CD4-positive, alpha-beta memory T cell (primary cell): Measurements from ENCODE around the gene MDN1. TPM values are rescaled to one million over a fixed set of nuclear protein-coding genes. Genes with fewer than 3 reads are reported as not detected.

ENCODE experiments used
- CTCF ChIA-PET: fragments of 350-600 bp; sonication (Branson Sonifier 250); formaldehyde crosslinking; loops from one replicate; lab custom pipeline; 2021; ENCODE audit warnings: inconsistent platforms; ENCODE audit not compliant: partially characterized antibody; lab: Charles Lee
- POLR2A ChIA-PET: fragments of 350-600 bp; sonication (Branson Sonifier 250); formaldehyde crosslinking; loops from one replicate; lab custom pipeline; 2021; ENCODE audit not compliant: partially characterized antibody; lab: Charles Lee
- DNase-seq, 5 donors: peaks; one replicate each; pipeline versions ENCODE4 v3.0.0 to v3.0.0-alpha.2; 2020 to 2022; ENCODE audit warnings: mixed read lengths in 1 of 5
- H3K27ac ChIP-seq: one replicate; pipeline ENCODE4 v1.7.0; 2013; ENCODE audit warnings: low read depth, low read length
- H3K27me3 ChIP-seq: 2 replicates; pipeline ENCODE4 v1.7.0; 2013; ENCODE audit warnings: mild to moderate bottlenecking, low read length, moderate library complexity; ENCODE audit not compliant: insufficient read depth
- H3K36me3 ChIP-seq: 2 replicates; pipeline ENCODE4 v1.7.0; 2013; ENCODE audit warnings: mild to moderate bottlenecking, low read length, moderate library complexity; ENCODE audit not compliant: insufficient read depth
- H3K4me1 ChIP-seq: 2 replicates; pipeline ENCODE4 v1.7.0; 2013; ENCODE audit warnings: mild to moderate bottlenecking, low read length, moderate library complexity; ENCODE audit not compliant: insufficient read depth
- H3K4me3 ChIP-seq, 2 donors: one replicate each; pipeline ENCODE4 v1.7.0; 2013; ENCODE audit warnings: low read length in 2 of 2, mild to moderate bottlenecking in 1 of 2
- H3K9me3 ChIP-seq, 2 donors: one replicate each; pipeline ENCODE4 v1.7.0; 2013; ENCODE audit warnings: low read length in 2 of 2, control low read depth in 1 of 2; ENCODE audit not compliant: control insufficient read depth in 1 of 2
- H3K27ac Mint-ChIP-seq, 7 donors: one replicate each; pipeline ENCODE4 v1.8.0; 2020 to 2021; ENCODE audit warnings: mixed read lengths in 7 of 7, mild to moderate bottlenecking in 6 of 7, inconsistent platforms in 3 of 7, moderate library complexity in 3 of 7
- H3K27me3 Mint-ChIP-seq, 2 donors: one replicate each; pipeline ENCODE4 v1.8.0; 2020 to 2021; ENCODE audit warnings: mixed read lengths in 2 of 2
- H3K36me3 Mint-ChIP-seq, 2 donors: one replicate each; pipeline ENCODE4 v1.8.0; 2020 to 2021; ENCODE audit warnings: mixed read lengths in 2 of 2, inconsistent platforms in 1 of 2, mild to moderate bottlenecking in 1 of 2
- H3K4me1 Mint-ChIP-seq, 4 donors: one replicate each; pipeline ENCODE4 v1.8.0; 2020 to 2021; ENCODE audit warnings: mixed read lengths in 4 of 4, mild to moderate bottlenecking in 1 of 4
- H3K4me3 Mint-ChIP-seq, 8 donors: one replicate each; pipeline ENCODE4 v1.8.0; 2020 to 2021; ENCODE audit warnings: mixed read lengths in 8 of 8, mild to moderate bottlenecking in 7 of 8, moderate library complexity in 6 of 8, inconsistent platforms in 3 of 8
- H3K9me3 Mint-ChIP-seq, 8 donors: one replicate each; pipeline ENCODE4 v1.8.0; 2020 to 2021; ENCODE audit warnings: mixed read lengths in 8 of 8, mild to moderate bottlenecking in 5 of 8, inconsistent platforms in 3 of 8, moderate library complexity in 1 of 8
- intact Hi-C: fragments of 100-400 bp; cut with micrococcal nuclease; formaldehyde crosslinking; loops from one replicate; pipeline ENCODE4 v1.15.1; 2023
- polyA plus RNA-seq, 2 donors: library from polyadenylated mRNA; unstranded; fragments of 300-500 nt; fragmentation: Illumina TruSeq; gene quantifications; one replicate each; pipeline ENCODE4 v1.2.3, GENCODE V29; 2021
- total RNA-seq, 2 experiments: library from RNA; stranded (reverse); gene quantifications; one replicate each; pipeline ENCODE4 v1.2.3, GENCODE V29; 2021

MDN1 gene
- total and polyA plus RNA-seq, 4 experiments from 2014 or later, result 4.1 to 72.2 (median 36.1) TPM

- H3K36me3 Mint-ChIP-seq, result peaks cover 48 to 72% of the 10 kb centered on the region in 2 donors
- no peak for DNase-seq
- peaks cover 0 to 2% (median 0%) of the 10 kb centered on the region in 8 donors for H3K9me3 Mint-ChIP-seq
- peak overlapping the region in 1 of 7 donors; percentile 38 for H3K27ac Mint-ChIP-seq
- POLR2A ChIA-PET, result no interaction called here
- no peak overlapping the region for H3K4me3 ChIP-seq
- CTCF ChIA-PET, result interaction anchor here (1.0 kb wide), 1 partner anchor 286 kb away, joined by 3 read pairs; no protein-coding TSS in a partner anchor
- H3K4me1 ChIP-seq, result no peaks in the 10 kb centered on the region
- H3K27ac ChIP-seq, result no peak overlapping the region
- no peak overlapping the region for H3K4me3 Mint-ChIP-seq
- H3K36me3 ChIP-seq, result peaks cover 76% of the 10 kb centered on the region
- H3K27me3 ChIP-seq, result no peaks in the 10 kb centered on the region
- H3K27me3 Mint-ChIP-seq, result no peaks in the 10 kb centered on the region
- no peaks in the 10 kb centered on the region for H3K9me3 ChIP-seq
- intact Hi-C loops, result no loop called here
- H3K4me1 Mint-ChIP-seq, result no peaks in the 10 kb centered on the region
Observed at GRCh38 chr6:89657445-89658158, 162.0 kb downstream of the MDN1 start.

GRCh38 chr6:89655122-89655521 is 164.5 kb downstream of the MDN1 start:
- H3K27ac ChIP-seq, result no peak overlapping the region
- H3K9me3 Mint-ChIP-seq, result no peaks in the 10 kb centered on the region
- ChIA-PET CTCF (interaction anchor here (0.8 kb wide), 1 partner anchor 12 kb away, joined by 3 read pairs; no protein-coding TSS in a partner anchor), POLR2A (no interaction called here)
- no peaks in the 10 kb centered on the region for H3K9me3 ChIP-seq
- no peak overlapping the region for H3K4me3 Mint-ChIP-seq
- no peaks in the 10 kb centered on the region for H3K27me3 ChIP-seq
- H3K4me1 ChIP-seq, result no peaks in the 10 kb centered on the region
- H3K27ac Mint-ChIP-seq, result peak overlapping the region in 1 of 7 donors; percentile 51
- peaks cover 74% of the 10 kb centered on the region for H3K36me3 ChIP-seq
- intact Hi-C loops, result no loop called here
- DNase-seq, result no peak
- H3K27me3 Mint-ChIP-seq, result no peaks in the 10 kb centered on the region
- H3K36me3 Mint-ChIP-seq, result peaks cover 50 to 76% of the 10 kb centered on the region in 2 donors
- H3K4me1 Mint-ChIP-seq, result no peaks in the 10 kb centered on the region
- H3K4me3 ChIP-seq, result no peak overlapping the region

GRCh38 chr6:89650579-89650978 is 169.0 kb downstream of the MDN1 start:
- POLR2A ChIA-PET, result interaction anchor here (1.5 kb wide), 1 partner anchor 12 kb away, joined by 3 read pairs; the partner anchor contains the start of gene LYRM2
- Mint-ChIP-seq H3K4me3 (no peak overlapping the region), H3K9me3 (no peaks in the 10 kb centered on the region), H3K27ac (no peak overlapping the region), H3K36me3 (peaks cover 45 to 74% of the 10 kb centered on the region in 2 donors), H3K4me1 (no peaks in the 10 kb centered on the region), H3K27me3 (no peaks in the 10 kb centered on the region)
- Histone ChIP-seq H3K4me3 (no peak overlapping the region), H3K9me3 (no peaks in the 10 kb centered on the region), H3K27me3 (no peaks in the 10 kb centered on the region), H3K4me1 (no peaks in the 10 kb centered on the region), H3K27ac (no peak overlapping the region), H3K36me3 (peaks cover 74% of the 10 kb centered on the region)
- CTCF ChIA-PET, result no interaction called here
- DNase-seq, result no peak
- intact Hi-C loops, result no loop called here

- Histone ChIP-seq H3K9me3 (no peaks in the 10 kb centered on the region), H3K27ac (no peak overlapping the region), H3K27me3 (no peaks in the 10 kb centered on the region), H3K4me1 (no peaks in the 10 kb centered on the region), H3K36me3 (peaks cover 74% of the 10 kb centered on the region), H3K4me3 (no peak overlapping the region)
- no peak for DNase-seq
- peaks cover 45 to 77% of the 10 kb centered on the region in 2 donors for H3K36me3 Mint-ChIP-seq
- H3K4me3 Mint-ChIP-seq, result no peak overlapping the region
- intact Hi-C loops, result no loop called here
- no peaks in the 10 kb centered on the region for H3K4me1 Mint-ChIP-seq
- no peaks in the 10 kb centered on the region for H3K9me3 Mint-ChIP-seq
- ChIA-PET POLR2A (no interaction called here), CTCF (no interaction called here)
- H3K27ac Mint-ChIP-seq, result no peak overlapping the region
- H3K27me3 Mint-ChIP-seq, result no peaks in the 10 kb centered on the region
Observed at GRCh38 chr6:89649682-89650081, 169.9 kb downstream of the MDN1 start.

GRCh38 chr6:89644864-89645263 is 174.7 kb downstream of the MDN1 start:
- H3K27ac ChIP-seq, result no peak overlapping the region
- no peaks in the 10 kb centered on the region for H3K4me1 ChIP-seq
- H3K4me3 ChIP-seq, result no peak overlapping the region
- Mint-ChIP-seq H3K4me3 (no peak overlapping the region), H3K27ac (peak overlapping the region in 2 of 7 donors; percentile 30 to 78), H3K4me1 (peaks cover 0 to 2% (median under 1%) of the 10 kb centered on the region in 4 donors), H3K27me3 (no peaks in the 10 kb centered on the region), H3K36me3 (peaks cover 34 to 69% of the 10 kb centered on the region in 2 donors), H3K9me3 (no peaks in the 10 kb centered on the region)
- DNase-seq, result no peak
- intact Hi-C loops, result no loop called here
- CTCF ChIA-PET, result no interaction called here
- no peaks in the 10 kb centered on the region for H3K9me3 ChIP-seq
- peaks cover 57% of the 10 kb centered on the region for H3K36me3 ChIP-seq
- POLR2A ChIA-PET, result no interaction called here
- no peaks in the 10 kb centered on the region for H3K27me3 ChIP-seq

- no peak for DNase-seq
- Mint-ChIP-seq H3K4me3 (no peak overlapping the region), H3K4me1 (peaks cover 9 to 14% (median 13%) of the 10 kb centered on the region in 4 donors), H3K27me3 (no peaks in the 10 kb centered on the region), H3K27ac (peak overlapping the region in 1 of 7 donors; percentile 36), H3K36me3 (peaks cover 34 to 65% of the 10 kb centered on the region in 2 donors), H3K9me3 (peaks cover 0 to 1% (median 0%) of the 10 kb centered on the region in 8 donors)
- Histone ChIP-seq H3K27ac (no peak overlapping the region), H3K4me3 (no peak overlapping the region), H3K9me3 (no peaks in the 10 kb centered on the region), H3K27me3 (no peaks in the 10 kb centered on the region), H3K4me1 (peaks cover 11% of the 10 kb centered on the region), H3K36me3 (peaks cover 46% of the 10 kb centered on the region)
- ChIA-PET CTCF (interaction anchor here (1.3 kb wide), 1 partner anchor 12 kb away, joined by 3 read pairs; no protein-coding TSS in a partner anchor), POLR2A (no interaction called here)
- intact Hi-C loops, result no loop called here
Observed at GRCh38 chr6:89643406-89643805, 176.2 kb downstream of the MDN1 start.

- Histone ChIP-seq H3K4me1 (peaks cover 13% of the 10 kb centered on the region), H3K36me3 (peaks cover 41% of the 10 kb centered on the region), H3K27me3 (no peaks in the 10 kb centered on the region), H3K27ac (no peak overlapping the region), H3K9me3 (no peaks in the 10 kb centered on the region), H3K4me3 (no peak overlapping the region)
- peaks cover 35 to 67% of the 10 kb centered on the region in 2 donors for H3K36me3 Mint-ChIP-seq
- H3K27ac Mint-ChIP-seq, result peak overlapping the region in 1 of 7 donors; percentile 38
- peaks cover 0 to 3% (median 0%) of the 10 kb centered on the region in 8 donors for H3K9me3 Mint-ChIP-seq
- intact Hi-C loops, result no loop called here
- ChIA-PET POLR2A (no interaction called here), CTCF (interaction anchor here (1.3 kb wide), 1 partner anchor 13 kb away, joined by 3 read pairs; no protein-coding TSS in a partner anchor)
- no peaks in the 10 kb centered on the region for H3K27me3 Mint-ChIP-seq
- no peak overlapping the region for H3K4me3 Mint-ChIP-seq
- peaks cover 12 to 18% (median 17%) of the 10 kb centered on the region in 4 donors for H3K4me1 Mint-ChIP-seq
- DNase-seq, result no peak
Observed at GRCh38 chr6:89642956-89643355, 176.6 kb downstream of the MDN1 start.
